Lower leg skin (tissue), 4 donors: ENCODE measurements around the gene SNX19. TPM values are rescaled to one million over a fixed set of nuclear protein-coding genes. Genes with fewer than 3 reads are reported as not detected.

ENCODE experiments used
- DNase-seq, 2 donors: peaks; one replicate each; pipeline ENCODE4 v3.0.0-alpha.2; 2019; ENCODE audit warnings: low spot score in 2 of 2
- H3K4me3 ChIP-seq: fragments of 200-600 bp; sonication (generic); 2 replicates; pipeline ENCODE4 v1.5.1; 2017; ENCODE audit warnings: mild to moderate bottlenecking, low read depth; ENCODE audit not compliant: poor library complexity, severe bottlenecking
- CTCF ChIP-seq, 3 donors: fragments of 450-650 bp; IDR thresholded peaks; one replicate each; pipeline ENCODE4 v1.5.1; 2016; ENCODE audit warnings: antibody characterized with exemption in 3 of 3, mild to moderate bottlenecking in 3 of 3, moderate library complexity in 2 of 3
- POLR2A ChIP-seq, 2 donors: fragments of 450-650 bp; IDR thresholded peaks; one replicate each; pipeline ENCODE4 v1.6.1; 2016 to 2017; ENCODE audit warnings: antibody characterized with exemption in 2 of 2, mild to moderate bottlenecking in 1 of 2, moderate library complexity in 1 of 2
- WGBS, 2 donors: methylation state at CpG; one replicate each; pipeline ENCODE4 v1.1.5; 2018; 5-methylcytosine and 5-hydroxymethylcytosine counted together
- intact Hi-C: fragments of 100-400 bp; cut with DNase I; formaldehyde crosslinking; loops from one replicate; pipeline ENCODE4 v1.15.0; 2023; ENCODE audit warnings: low total_unique reads
- total RNA-seq, 4 donors: library from RNA; depleted of rRNA; stranded (reverse); fragments of >200 nt; gene quantifications; one replicate each; pipeline ENCODE4 v1.1.0, GENCODE V29; 2016

SNX19 gene
- total RNA-seq, 4 donors from 2014 or later: 50.0 to 77.2 (median 60.5) TPM

GRCh38 chr11:130894322-130895025 lies 21.8 kb downstream of the SNX19 start:
- WGBS, 2 donors: 22 to 26% methylated on average over 6 of the region's 6 CpGs
- peak; percentile 46 to 93 for DNase-seq
- no peak overlapping the region for H3K4me3 ChIP-seq
- intact Hi-C loops: no loop called here
- no peak for TF ChIP-seq POLR2A (IDR thresholded peaks at IDR 0.05)
- TF ChIP-seq CTCF (IDR thresholded peaks at IDR 0.05): peak in 1 of 3 donors; percentile 56

DNA sequence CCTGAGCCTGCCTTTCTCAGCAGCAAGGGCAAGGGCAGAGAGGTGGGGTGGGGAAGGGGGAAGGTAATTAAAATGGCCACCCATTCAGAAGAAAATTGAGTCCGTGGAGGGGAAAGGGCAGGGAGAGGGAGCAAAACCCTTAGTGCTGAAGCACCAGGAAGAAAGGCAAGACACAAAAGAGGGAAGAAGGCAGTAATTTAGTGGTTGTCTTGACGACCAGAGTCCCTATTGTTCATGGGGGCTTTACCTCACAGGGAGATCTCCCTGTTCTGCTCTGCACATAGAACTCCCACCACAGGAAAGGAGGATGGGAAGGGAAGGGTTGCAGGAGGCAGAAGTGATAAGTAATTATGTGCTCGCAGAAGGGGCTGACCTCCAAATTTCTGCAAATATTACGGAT lies 23.4 kb downstream of the SNX19 start:
- intact Hi-C loops: no loop called here
- H3K4me3 ChIP-seq: no peak overlapping the region
- DNase-seq: no peak
- 65 to 91% methylated on average over 4 of the region's 4 CpGs for WGBS, 2 donors
- TF ChIP-seq POLR2A (IDR thresholded peaks at IDR 0.05) (no peak), CTCF (IDR thresholded peaks at IDR 0.05) (no peak)

GRCh38 chr11:130891326-130891725 lies 25.0 kb downstream of the SNX19 start:
- DNase-seq: no peak
- no peak overlapping the region for H3K4me3 ChIP-seq
- intact Hi-C loops: no loop called here
- no peak for TF ChIP-seq POLR2A (IDR thresholded peaks at IDR 0.05)
- no peak for TF ChIP-seq CTCF (IDR thresholded peaks at IDR 0.05)
- WGBS, 2 donors: 27 to 29% methylated on average over 1 of the region's 1 CpG

- intact Hi-C loops: no loop called here
- TF ChIP-seq POLR2A (IDR thresholded peaks at IDR 0.05): no peak
- no peak for TF ChIP-seq CTCF (IDR thresholded peaks at IDR 0.05)
- no peak overlapping the region for H3K4me3 ChIP-seq
- no peak for DNase-seq
- 86 to 95% methylated on average over 2 of the region's 2 CpGs for WGBS, 2 donors
These were observed 26.1 kb downstream of the SNX19 start for GRCh38 chr11:130890039-130890745.

- DNase-seq: no peak
- WGBS, 2 donors: 88 to 93% methylated on average over 3 of the region's 3 CpGs
- intact Hi-C loops: no loop called here
- H3K4me3 ChIP-seq: no peak overlapping the region
- TF ChIP-seq CTCF (IDR thresholded peaks at IDR 0.05) (no peak), POLR2A (IDR thresholded peaks at IDR 0.05) (no peak)
These were observed 27.5 kb downstream of the SNX19 start for GRCh38 chr11:130888790-130889189.
